Vagina (tissue), 2 donors: ENCODE measurements around the gene FAM114A2. TPM values are rescaled to one million over a fixed set of nuclear protein-coding genes. Genes with fewer than 3 reads are reported as not detected.

Source experiments
- DNase-seq, 2 donors: peaks; one replicate each; pipeline ENCODE4 v3.0.0-alpha.2; 2017; ENCODE audit errors: extremely low spot score in 2 of 2
- H3K27ac ChIP-seq: fragments of 200-600 bp; sonication (generic); one replicate; pipeline ENCODE4 v1.5.1; 2019
- H3K27me3 ChIP-seq: fragments of 200-600 bp; sonication (generic); one replicate; pipeline ENCODE4 v1.5.1; 2019
- H3K36me3 ChIP-seq, 2 donors: fragments of 200-600 bp; sonication (generic); one replicate each; pipeline ENCODE4 v1.5.1; 2017 to 2019
- H3K4me1 ChIP-seq: fragments of 200-600 bp; sonication (generic); one replicate; pipeline ENCODE4 v1.5.1; 2019
- H3K4me3 ChIP-seq, 2 donors: fragments of 200-600 bp; sonication (generic); 1 replicate in 1 of 2; 2 replicates in 1 of 2; pipeline ENCODE4 v1.5.1; 2016 to 2019
- H3K9me3 ChIP-seq: fragments of 200-600 bp; sonication (generic); one replicate; pipeline ENCODE4 v1.5.1; 2019
- POLR2A ChIP-seq, 2 donors: fragments of 450-650 bp; IDR thresholded peaks; one replicate each; pipeline ENCODE4 v1.6.1; 2017; ENCODE audit warnings: antibody characterized with exemption in 2 of 2, mild to moderate bottlenecking in 2 of 2, moderate library complexity in 2 of 2
- POLR2AphosphoS5 ChIP-seq, 2 donors: sonication (generic); formaldehyde crosslinking; IDR thresholded peaks; one replicate each; pipeline ENCODE4 v1.9.0; 2017; ENCODE audit warnings: antibody characterized with exemption in 2 of 2, mild to moderate bottlenecking in 2 of 2, low read depth in 1 of 2; ENCODE audit not compliant: insufficient read depth in 1 of 2
- intact Hi-C: fragments of 100-400 bp; cut with DNase I; formaldehyde crosslinking; loops from one replicate; pipeline ENCODE4 v1.15.1; 2023
- total RNA-seq: library from RNA; depleted of rRNA; stranded (reverse); fragments of >200 nt; gene quantifications from one replicate; pipeline ENCODE4 v1.2.3, GENCODE V29; 2016
- TF ChIP-seq, protein P1 (sequence below), 3 experiments: fragments of 450-650 bp in 2 of 3; fragments of 200-600 bp in 1 of 3; sonication (generic) in 1 of 3; IDR thresholded peaks; one replicate each; pipeline ENCODE4 v1.5.1; 2017 to 2019; ENCODE audit warnings: antibody characterized with exemption in 3 of 3, mild to moderate bottlenecking in 2 of 3, moderate library complexity in 2 of 3

The FAM114A2 gene
- total RNA-seq, 1 donor from 2014 or later: 20.4 TPM

DNA sequence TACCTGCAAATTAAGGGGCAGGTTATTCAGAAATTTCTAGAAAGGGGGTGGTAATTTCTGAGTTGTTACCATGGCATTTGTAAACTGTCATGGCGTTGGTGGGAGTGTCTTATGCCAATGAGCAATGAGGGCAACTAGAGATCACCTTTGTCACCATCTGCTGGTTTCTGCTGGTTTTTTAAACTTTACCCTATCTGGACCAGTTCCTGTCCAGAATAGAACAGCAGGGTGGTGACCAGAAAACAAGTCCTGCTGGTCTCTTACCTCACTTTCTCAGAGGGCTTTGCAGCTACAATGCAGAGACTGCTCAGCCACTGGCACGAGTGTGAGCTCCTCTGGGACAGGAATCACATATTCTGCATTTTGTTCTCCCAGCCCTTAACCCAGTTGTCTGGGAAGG is 51.4 kb downstream of the FAM114A2 start:
- no peaks in the 10 kb centered on the region for H3K9me3 ChIP-seq
- H3K4me1 ChIP-seq: no peaks in the 10 kb centered on the region
- DNase-seq: no peak
- H3K36me3 ChIP-seq: peaks cover 0 to 3% of the 10 kb centered on the region in 2 donors
- TF ChIP-seq POLR2A (IDR thresholded peaks at IDR 0.05) (no peak), POLR2AphosphoS5 (IDR thresholded peaks at IDR 0.05; ENCODE audit: insufficient read depth in 1 of 2, low read depth in 1 of 2) (no peak)
- TF ChIP-seq, protein P1, sequence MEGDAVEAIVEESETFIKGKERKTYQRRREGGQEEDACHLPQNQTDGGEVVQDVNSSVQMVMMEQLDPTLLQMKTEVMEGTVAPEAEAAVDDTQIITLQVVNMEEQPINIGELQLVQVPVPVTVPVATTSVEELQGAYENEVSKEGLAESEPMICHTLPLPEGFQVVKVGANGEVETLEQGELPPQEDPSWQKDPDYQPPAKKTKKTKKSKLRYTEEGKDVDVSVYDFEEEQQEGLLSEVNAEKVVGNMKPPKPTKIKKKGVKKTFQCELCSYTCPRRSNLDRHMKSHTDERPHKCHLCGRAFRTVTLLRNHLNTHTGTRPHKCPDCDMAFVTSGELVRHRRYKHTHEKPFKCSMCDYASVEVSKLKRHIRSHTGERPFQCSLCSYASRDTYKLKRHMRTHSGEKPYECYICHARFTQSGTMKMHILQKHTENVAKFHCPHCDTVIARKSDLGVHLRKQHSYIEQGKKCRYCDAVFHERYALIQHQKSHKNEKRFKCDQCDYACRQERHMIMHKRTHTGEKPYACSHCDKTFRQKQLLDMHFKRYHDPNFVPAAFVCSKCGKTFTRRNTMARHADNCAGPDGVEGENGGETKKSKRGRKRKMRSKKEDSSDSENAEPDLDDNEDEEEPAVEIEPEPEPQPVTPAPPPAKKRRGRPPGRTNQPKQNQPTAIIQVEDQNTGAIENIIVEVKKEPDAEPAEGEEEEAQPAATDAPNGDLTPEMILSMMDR (IDR thresholded peaks at IDR 0.05): no peak
- H3K4me3 ChIP-seq: no peak overlapping the region
- intact Hi-C loops: no loop called here
- no peak overlapping the region for H3K27ac ChIP-seq
- no peaks in the 10 kb centered on the region for H3K27me3 ChIP-seq

DNA sequence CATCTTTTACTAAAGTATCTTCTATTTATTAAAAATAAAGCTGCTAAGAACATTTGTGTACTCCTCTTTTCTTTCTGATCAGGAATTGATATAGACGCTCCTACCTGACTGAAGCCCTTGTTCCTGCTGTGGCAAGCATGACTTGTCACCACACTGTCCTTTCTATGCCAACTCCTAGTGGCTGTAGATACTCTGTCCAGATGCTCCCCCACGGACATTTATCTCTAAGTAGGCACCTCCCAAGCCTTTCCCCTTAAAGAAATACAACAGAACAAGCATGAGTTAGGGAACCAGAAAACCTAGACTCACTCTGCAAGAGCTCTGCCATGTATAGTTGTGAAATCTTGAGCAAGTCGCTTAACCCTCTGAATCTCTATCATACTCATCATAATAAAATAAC is 53.2 kb downstream of the FAM114A2 start:
- intact Hi-C loops: no loop called here
- no peak overlapping the region for H3K4me3 ChIP-seq
- TF ChIP-seq POLR2AphosphoS5 (IDR thresholded peaks at IDR 0.05; ENCODE audit: insufficient read depth in 1 of 2, low read depth in 1 of 2) (no peak), POLR2A (IDR thresholded peaks at IDR 0.05) (no peak)
- TF ChIP-seq, protein P1 (IDR thresholded peaks at IDR 0.05): no peak
- no peak for DNase-seq
- no peaks in the 10 kb centered on the region for H3K4me1 ChIP-seq
- H3K27ac ChIP-seq: no peak overlapping the region
- no peaks in the 10 kb centered on the region for H3K27me3 ChIP-seq
- no peaks in the 10 kb centered on the region for H3K36me3 ChIP-seq
- no peaks in the 10 kb centered on the region for H3K9me3 ChIP-seq

DNA sequence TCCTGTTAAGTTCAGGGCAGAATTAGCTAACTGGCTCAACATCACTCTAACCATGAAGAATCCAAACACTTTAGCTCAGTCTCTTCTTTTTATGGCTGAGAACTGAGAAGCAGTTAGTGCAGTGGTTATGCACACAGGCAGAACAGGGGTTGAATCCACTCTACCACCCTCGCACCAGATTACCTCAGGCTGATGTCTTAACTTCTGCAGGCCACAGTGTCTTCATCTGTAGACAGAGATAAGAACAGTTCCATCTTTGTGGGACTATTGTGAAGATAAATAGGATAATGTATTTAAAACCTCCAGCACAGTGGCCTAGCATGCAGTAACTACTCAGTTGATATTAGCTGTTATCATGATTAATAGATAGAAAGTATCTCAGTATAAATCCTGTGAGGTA is 54.8 kb downstream of the FAM114A2 start:
- H3K27ac ChIP-seq: no peak overlapping the region
- no peaks in the 10 kb centered on the region for H3K9me3 ChIP-seq
- intact Hi-C loops: no loop called here
- no peaks in the 10 kb centered on the region for H3K36me3 ChIP-seq
- no peaks in the 10 kb centered on the region for H3K4me1 ChIP-seq
- H3K4me3 ChIP-seq: no peak overlapping the region
- no peaks in the 10 kb centered on the region for H3K27me3 ChIP-seq
- TF ChIP-seq POLR2AphosphoS5 (IDR thresholded peaks at IDR 0.05; ENCODE audit: insufficient read depth in 1 of 2, low read depth in 1 of 2) (no peak), POLR2A (IDR thresholded peaks at IDR 0.05) (no peak)
- TF ChIP-seq, protein P1 (IDR thresholded peaks at IDR 0.05): no peak
- DNase-seq: no peak

DNA sequence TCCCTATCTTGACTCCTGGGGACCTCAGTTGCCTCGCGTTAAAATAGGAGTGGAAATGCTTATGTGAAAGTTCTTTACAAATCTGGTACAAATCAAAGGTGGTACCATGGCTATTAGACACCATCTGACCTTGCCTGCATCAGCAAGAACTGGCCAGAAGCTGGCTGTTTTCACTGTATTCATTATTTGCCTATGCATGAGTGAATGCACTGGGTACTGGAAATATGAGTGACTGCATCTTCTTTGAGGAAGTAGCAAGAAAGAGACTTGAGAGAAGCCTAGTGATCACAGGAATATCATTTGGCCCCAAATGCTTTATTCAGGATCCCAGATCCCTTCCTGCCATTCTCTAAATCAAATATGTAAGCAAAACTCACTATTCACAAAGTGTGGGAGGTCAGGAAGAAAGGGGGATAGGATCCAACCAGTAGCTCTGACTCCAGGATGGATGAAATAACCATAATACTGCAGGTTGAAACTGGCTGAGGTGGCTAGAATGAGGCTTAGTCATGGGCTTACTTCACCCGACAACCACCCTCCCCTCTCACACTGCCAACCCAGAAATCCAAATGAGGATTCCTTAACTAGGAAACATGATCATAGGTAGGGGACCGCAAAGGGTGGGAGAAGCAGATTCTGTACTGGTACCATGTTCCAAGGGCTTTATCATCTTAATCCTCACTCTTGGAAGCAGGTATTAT is 56.7 kb downstream of the FAM114A2 start:
- TF ChIP-seq POLR2AphosphoS5 (IDR thresholded peaks at IDR 0.05; ENCODE audit: insufficient read depth in 1 of 2, low read depth in 1 of 2) (no peak), POLR2A (IDR thresholded peaks at IDR 0.05) (no peak)
- TF ChIP-seq, protein P1 (IDR thresholded peaks at IDR 0.05): no peak
- H3K27ac ChIP-seq: no peak overlapping the region
- H3K36me3 ChIP-seq: no peaks in the 10 kb centered on the region
- no peaks in the 10 kb centered on the region for H3K9me3 ChIP-seq
- H3K27me3 ChIP-seq: no peaks in the 10 kb centered on the region
- H3K4me3 ChIP-seq: no peak overlapping the region
- intact Hi-C loops: no loop called here
- no peak for DNase-seq
- no peaks in the 10 kb centered on the region for H3K4me1 ChIP-seq

DNA sequence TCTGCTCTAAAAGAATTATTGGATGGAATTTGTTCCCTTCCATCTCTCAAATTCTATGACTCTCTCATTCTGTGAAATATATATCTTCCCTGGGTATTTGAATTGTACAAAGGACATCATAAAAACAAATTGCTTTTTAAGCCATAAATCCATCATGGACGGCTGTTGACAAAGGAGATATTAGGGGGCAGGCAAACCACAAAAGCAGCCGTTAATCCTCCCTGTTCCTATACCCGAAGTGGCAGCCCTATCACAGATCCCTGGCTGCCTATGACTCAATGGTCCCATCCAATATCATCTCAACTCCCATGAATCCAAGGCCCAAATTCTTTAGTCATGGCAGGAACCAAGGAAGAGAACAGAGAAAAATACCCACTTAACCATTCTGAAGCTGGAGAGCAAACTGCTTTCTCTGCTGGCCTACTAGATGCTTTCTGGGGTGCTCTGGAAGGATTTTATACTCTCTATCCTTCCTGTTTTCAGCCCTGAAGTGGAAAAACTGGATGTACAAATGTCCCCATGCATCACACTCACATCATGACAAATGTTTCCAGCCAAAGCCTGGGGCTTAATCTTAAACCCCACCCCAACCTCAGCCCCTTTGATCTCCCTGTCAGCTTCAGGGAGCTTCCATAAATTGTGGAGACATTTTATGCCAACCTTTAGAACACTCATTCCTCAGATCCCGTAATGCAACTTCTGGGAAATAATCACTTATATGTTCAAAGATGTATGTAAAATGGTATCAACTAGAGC is 59.5 kb downstream of the FAM114A2 start:
- Histone ChIP-seq H3K36me3 (no peaks in the 10 kb centered on the region), H3K9me3 (no peaks in the 10 kb centered on the region), H3K27me3 (no peaks in the 10 kb centered on the region), H3K4me3 (no peak overlapping the region), H3K27ac (no peak overlapping the region), H3K4me1 (no peaks in the 10 kb centered on the region)
- intact Hi-C loops: loop anchor here (10.0 kb wide), 1 partner anchor 426 kb away; no protein-coding TSS in a partner anchor
- no peak for DNase-seq
- TF ChIP-seq, protein P1 (IDR thresholded peaks at IDR 0.05): no peak
- TF ChIP-seq POLR2A (IDR thresholded peaks at IDR 0.05) (no peak), POLR2AphosphoS5 (IDR thresholded peaks at IDR 0.05; ENCODE audit: insufficient read depth in 1 of 2, low read depth in 1 of 2) (no peak)
